ENCODE data around the gene NRSN1. TPM values are rescaled to one million over a fixed set of nuclear protein-coding genes. Genes with fewer than 3 reads are reported as not detected.

The NRSN1 gene
- total and polyA plus RNA-seq, 2 donors (not counting 1 experiment from before 2014, with no cell fraction given), result not detected

DNA sequence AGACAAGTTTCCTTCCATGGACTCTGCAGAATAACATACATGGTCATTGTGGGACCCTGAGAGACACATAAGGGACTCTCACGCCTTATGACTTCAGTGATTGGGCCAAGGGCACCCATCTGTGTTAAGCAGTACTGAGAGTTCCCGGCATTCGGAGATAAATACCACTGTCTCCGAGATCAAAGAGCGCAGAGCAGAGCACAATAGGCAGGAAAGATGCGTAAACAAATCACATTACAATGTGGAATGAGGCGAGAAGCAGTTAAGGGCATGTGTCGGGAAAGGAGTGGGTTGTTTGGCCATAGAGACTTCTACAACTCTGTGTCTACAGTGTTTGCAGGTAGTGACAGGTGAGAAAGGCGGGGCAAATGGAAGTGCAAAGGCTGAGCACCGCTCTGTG, 57.6 kb downstream of the NRSN1 start:
- H3K4me1 ChIP-seq (ENCODE audit: control insufficient read depth in 2 of 2, insufficient read depth in 2 of 2, low read length in 2 of 2), result no peaks in the 10 kb centered on the region
- peaks cover 3% of the 10 kb centered on the region for H3K27me3 Mint-ChIP-seq
- DNase-seq, result no peak
- H3K4me3 ChIP-seq (ENCODE audit: control extremely low read depth in 1 of 5, extremely low read depth in 1 of 5, insufficient read depth in 1 of 5, low read depth in 2 of 5, low read length in 4 of 5), result no peak overlapping the region
- H3K4me1 Mint-ChIP-seq, result no peaks in the 10 kb centered on the region
- ATAC-seq (ENCODE audit: low read depth), result no peak
- H4K20me1 ChIP-seq (ENCODE audit: control insufficient read depth, insufficient read depth, low read length, poor library complexity, severe bottlenecking), result no peaks in the 10 kb centered on the region
- 96% methylated on average over 9 of the region's 10 CpGs for WGBS (ENCODE audit: insufficient coverage)
- intact Hi-C loops (cut with micrococcal nuclease), result no loop called here
- ChIA-PET CTCF (no interaction called here), POLR2A (no interaction called here)
- H3K79me2 ChIP-seq (ENCODE audit: control insufficient read depth, insufficient read depth, low read length), result no peaks in the 10 kb centered on the region
- no peaks in the 10 kb centered on the region for H3K36me3 ChIP-seq (replicated peaks in 1 of 2; ENCODE audit: control extremely low read depth in 1 of 2, control insufficient read depth in 1 of 2, extremely low read depth in 1 of 2, insufficient read depth in 2 of 2, low read length in 1 of 2)
- H3K4me2 ChIP-seq (replicated peaks; ENCODE audit: low read depth, low read length, poor library complexity, severe bottlenecking), result no peak overlapping the region
- H3K9me3 Mint-ChIP-seq (ENCODE audit: insufficient read depth), result no peaks in the 10 kb centered on the region
- H3K27ac ChIP-seq (ENCODE audit: low read length in 2 of 2), result no peak overlapping the region
- no peaks in the 10 kb centered on the region for H3K9me3 ChIP-seq (ENCODE audit: control extremely low read depth in 1 of 3, control insufficient read depth in 2 of 3, insufficient read depth in 1 of 3, low read length in 2 of 3)
- no peak overlapping the region for H3K27ac Mint-ChIP-seq
- no peak overlapping the region for H3K4me3 Mint-ChIP-seq
- no peak overlapping the region for H3K9ac ChIP-seq (ENCODE audit: low read length)
- TF ChIP-seq EZH2 (IDR thresholded peaks at IDR 0.05; ENCODE audit: borderline replicate concordance, insufficient read depth, low read depth, low read length, poor library complexity, severe bottlenecking), result no peak
- TF ChIP-seq CTCF (IDR thresholded peaks at IDR 0.05), result no peak
- H3K27me3 ChIP-seq (replicated peaks in 1 of 4; ENCODE audit: control extremely low read depth in 1 of 4, control insufficient read depth in 3 of 4, insufficient read depth in 4 of 4, low read length in 3 of 4), result no peaks in the 10 kb centered on the region
- H2AFZ ChIP-seq (ENCODE audit: insufficient read depth, low read depth, low read length, poor library complexity, severe bottlenecking), result no peak overlapping the region

- H3K4me1 ChIP-seq (ENCODE audit: control insufficient read depth in 2 of 2, insufficient read depth in 2 of 2, low read length in 2 of 2), result no peaks in the 10 kb centered on the region
- H3K27me3 ChIP-seq (replicated peaks in 1 of 4; ENCODE audit: control extremely low read depth in 1 of 4, control insufficient read depth in 3 of 4, insufficient read depth in 4 of 4, low read length in 3 of 4), result peaks cover 0 to 3% (median 0%) of the 10 kb centered on the region in 4 experiments
- H3K27ac ChIP-seq (ENCODE audit: low read length in 2 of 2), result no peak overlapping the region
- CTCF ChIA-PET, result no interaction called here
- Mint-ChIP-seq H3K27me3 (peaks cover 14% of the 10 kb centered on the region), H3K4me3 (no peak overlapping the region), H3K4me1 (no peaks in the 10 kb centered on the region), H3K9me3 (ENCODE audit: insufficient read depth) (no peaks in the 10 kb centered on the region), H3K27ac (no peak overlapping the region)
- DNase-seq, result no peak
- H3K9me3 ChIP-seq (ENCODE audit: control extremely low read depth in 1 of 3, control insufficient read depth in 2 of 3, insufficient read depth in 1 of 3, low read length in 2 of 3), result no peaks in the 10 kb centered on the region
- no peaks in the 10 kb centered on the region for H4K20me1 ChIP-seq (ENCODE audit: control insufficient read depth, insufficient read depth, low read length, poor library complexity, severe bottlenecking)
- H3K36me3 ChIP-seq (replicated peaks in 1 of 2; ENCODE audit: control extremely low read depth in 1 of 2, control insufficient read depth in 1 of 2, extremely low read depth in 1 of 2, insufficient read depth in 2 of 2, low read length in 1 of 2), result no peaks in the 10 kb centered on the region
- no peak for ATAC-seq (ENCODE audit: low read depth)
- H3K4me2 ChIP-seq (replicated peaks; ENCODE audit: low read depth, low read length, poor library complexity, severe bottlenecking), result no peak overlapping the region
- H3K9ac ChIP-seq (ENCODE audit: low read length), result no peak overlapping the region
- no peaks in the 10 kb centered on the region for H3K79me2 ChIP-seq (ENCODE audit: control insufficient read depth, insufficient read depth, low read length)
- TF ChIP-seq CTCF (IDR thresholded peaks at IDR 0.05) (no peak), EZH2 (IDR thresholded peaks at IDR 0.05; ENCODE audit: borderline replicate concordance, insufficient read depth, low read depth, low read length, poor library complexity, severe bottlenecking) (no peak)
- intact Hi-C loops (cut with micrococcal nuclease), result no loop called here
- H3K4me3 ChIP-seq (ENCODE audit: control extremely low read depth in 1 of 5, extremely low read depth in 1 of 5, insufficient read depth in 1 of 5, low read depth in 2 of 5, low read length in 4 of 5), result no peak overlapping the region
- POLR2A ChIA-PET, result no interaction called here
- WGBS (ENCODE audit: insufficient coverage), result 86% methylated on average over 5 of the region's 7 CpGs
- no peak overlapping the region for H2AFZ ChIP-seq (ENCODE audit: insufficient read depth, low read depth, low read length, poor library complexity, severe bottlenecking)
Observed at GRCh38 chr6:24186349-24186748, 60.3 kb downstream of the NRSN1 start.
